IMR-90 (cell line): ENCODE measurements around the gene PAPPA.

Experiments used
- MAFK ChIP-seq: IDR thresholded peaks from 2 replicates; pipeline ENCODE4 v1.6.1; 2012; ENCODE audit warnings: low read depth, low read length, improper control_type of control experiment
- POLR2A ChIP-seq: IDR thresholded peaks from 2 replicates; pipeline ENCODE4 v1.6.1; 2012; ENCODE audit warnings: mild to moderate bottlenecking, low read depth, low read length
- RAD21 ChIP-seq: IDR thresholded peaks from 2 replicates; pipeline ENCODE4 v1.6.1; 2012; ENCODE audit warnings: low read length, improper control_type of control experiment
- TF ChIP-seq, protein P1 (sequence below): conservative IDR thresholded peaks from 2 replicates; pipeline ENCODE4 v1.5.1; 2012; ENCODE audit warnings: mild to moderate bottlenecking, low read depth, low read length, improper control_type of control experiment

DNA sequence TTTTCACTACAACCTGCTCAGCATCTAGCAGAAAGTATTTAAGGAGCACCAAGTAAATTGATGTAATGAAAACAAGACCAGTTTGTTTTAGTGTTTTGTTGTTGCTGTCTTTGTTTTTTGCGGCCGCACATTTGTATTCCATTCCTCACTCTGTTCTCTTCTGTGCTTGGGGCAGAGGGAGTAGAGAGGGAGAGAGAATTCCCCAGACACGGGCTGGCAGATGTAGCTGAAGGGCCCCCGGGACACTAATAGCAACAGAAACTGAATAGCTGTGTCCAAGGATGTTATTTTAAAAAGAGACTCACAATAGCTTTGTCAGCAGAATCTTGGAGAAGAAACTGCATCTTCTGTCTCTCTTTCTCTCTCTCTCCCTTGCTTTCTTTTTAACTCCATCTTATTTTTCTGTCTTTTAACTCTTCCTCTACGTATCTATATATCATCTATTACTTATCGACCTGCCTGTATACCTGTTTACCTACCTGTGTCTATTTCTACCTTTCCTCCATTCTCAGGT lies 145.3 kb downstream of the PAPPA start:
- TF ChIP-seq POLR2A (no peak), RAD21 (no peak), MAFK (peak; percentile 72)
- TF ChIP-seq, protein P1, sequence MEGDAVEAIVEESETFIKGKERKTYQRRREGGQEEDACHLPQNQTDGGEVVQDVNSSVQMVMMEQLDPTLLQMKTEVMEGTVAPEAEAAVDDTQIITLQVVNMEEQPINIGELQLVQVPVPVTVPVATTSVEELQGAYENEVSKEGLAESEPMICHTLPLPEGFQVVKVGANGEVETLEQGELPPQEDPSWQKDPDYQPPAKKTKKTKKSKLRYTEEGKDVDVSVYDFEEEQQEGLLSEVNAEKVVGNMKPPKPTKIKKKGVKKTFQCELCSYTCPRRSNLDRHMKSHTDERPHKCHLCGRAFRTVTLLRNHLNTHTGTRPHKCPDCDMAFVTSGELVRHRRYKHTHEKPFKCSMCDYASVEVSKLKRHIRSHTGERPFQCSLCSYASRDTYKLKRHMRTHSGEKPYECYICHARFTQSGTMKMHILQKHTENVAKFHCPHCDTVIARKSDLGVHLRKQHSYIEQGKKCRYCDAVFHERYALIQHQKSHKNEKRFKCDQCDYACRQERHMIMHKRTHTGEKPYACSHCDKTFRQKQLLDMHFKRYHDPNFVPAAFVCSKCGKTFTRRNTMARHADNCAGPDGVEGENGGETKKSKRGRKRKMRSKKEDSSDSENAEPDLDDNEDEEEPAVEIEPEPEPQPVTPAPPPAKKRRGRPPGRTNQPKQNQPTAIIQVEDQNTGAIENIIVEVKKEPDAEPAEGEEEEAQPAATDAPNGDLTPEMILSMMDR: no peak
